Measurements from ENCODE around the gene ZNF425. TPM values are rescaled to one million over a fixed set of nuclear protein-coding genes. Genes with fewer than 3 reads are reported as not detected.
A peak's percentile ranks its signal among the peaks of the same experiment; 100 is the strongest.
"Not testable (repeated sequence)": the region's sequence is repeated elsewhere in the genome, so short reads cannot be mapped to it uniquely, and the experiment has no call there.

ZNF425 gene
- total RNA-seq, 1 donor from 2014 or later, result 5.1 TPM

DNA sequence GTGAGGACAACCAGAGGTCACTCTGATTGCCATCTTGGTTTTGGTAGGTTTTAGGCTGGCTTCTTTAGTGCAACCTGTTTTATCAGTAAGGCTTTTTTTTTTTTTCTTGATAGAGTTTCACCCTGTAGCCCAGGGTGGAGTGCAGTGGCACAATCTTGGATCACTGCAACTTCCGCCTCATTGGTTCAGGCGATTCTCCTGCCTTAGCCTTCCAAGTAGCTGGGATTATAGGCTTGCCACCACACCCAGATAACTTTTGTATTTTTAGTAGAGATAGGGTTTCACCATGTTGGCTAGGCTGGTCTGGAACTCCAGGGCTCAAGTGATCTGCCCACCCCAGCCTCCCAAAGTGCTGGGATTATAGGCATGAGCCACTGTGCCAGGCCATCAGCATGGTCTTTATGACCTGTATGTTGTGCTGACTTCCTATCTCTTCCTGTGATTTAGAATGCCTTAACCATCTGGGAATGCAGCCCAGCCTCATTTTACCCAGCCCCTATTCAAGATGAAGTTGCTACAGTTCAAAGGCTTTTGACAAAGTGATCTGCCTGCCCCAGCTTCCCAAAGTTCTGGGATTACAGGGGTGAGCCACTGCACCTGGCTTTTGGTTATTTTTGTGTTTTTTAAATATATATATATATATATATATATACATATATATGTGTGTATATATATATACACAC is 7.0 kb upstream of the ZNF425 start:
- DNase-seq, result no peak

- DNase-seq, result no peak
Observed at GRCh38 chr7:149130572-149131198, 4.6 kb upstream of the ZNF425 start.

GRCh38 chr7:149126662-149127266 is 640 bp upstream of the ZNF425 start:
- peak; percentile 34 for DNase-seq

- no peak for DNase-seq
Observed at GRCh38 chr7:149125189-149125862, 798 bp downstream of the ZNF425 start.

- DNase-seq, result no peak
Observed at GRCh38 chr7:149109969-149110368, 16.2 kb downstream of the ZNF425 start.

DNA sequence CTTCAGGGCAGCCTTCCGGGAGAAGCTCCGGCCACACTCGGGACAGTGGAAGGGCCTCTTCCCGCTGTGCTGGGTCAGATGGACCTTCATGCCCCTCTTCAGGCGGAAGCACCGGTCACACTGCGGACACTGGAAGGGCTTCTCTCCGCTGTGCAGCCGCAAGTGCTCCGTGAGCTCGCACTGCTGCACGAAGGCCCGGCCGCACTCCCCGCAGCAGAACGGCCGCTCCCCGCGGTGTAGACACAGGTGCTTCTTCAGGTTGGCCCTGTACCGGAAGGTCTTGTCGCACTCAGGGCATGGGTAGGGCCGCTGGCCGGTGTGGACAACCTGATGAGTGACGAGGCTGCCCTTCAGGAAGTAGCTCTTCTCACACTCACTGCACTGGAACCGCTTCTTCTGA is 21.4 kb downstream of the ZNF425 start:
- DNase-seq, result no peak

DNA sequence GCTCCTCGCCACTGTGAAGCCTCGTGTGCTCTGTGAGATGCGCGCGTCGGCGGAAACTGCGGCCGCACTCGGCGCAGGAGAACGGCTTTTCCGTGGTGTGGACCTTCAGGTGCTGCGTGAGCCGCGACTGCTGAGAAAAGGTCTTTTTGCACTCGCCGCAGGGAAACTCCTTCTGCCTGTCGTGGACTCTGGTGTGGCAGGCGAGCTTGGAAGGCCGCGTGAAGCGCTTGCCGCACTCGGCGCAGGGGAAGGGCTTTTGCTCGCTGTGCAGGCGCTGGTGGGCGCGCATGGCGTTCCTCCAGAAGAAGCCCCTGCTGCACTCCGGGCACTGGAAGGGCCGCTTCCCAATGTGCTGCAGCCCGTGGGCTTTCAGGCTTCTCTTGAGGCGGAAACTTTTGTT is 21.9 kb downstream of the ZNF425 start:
- no peak for DNase-seq

DNA sequence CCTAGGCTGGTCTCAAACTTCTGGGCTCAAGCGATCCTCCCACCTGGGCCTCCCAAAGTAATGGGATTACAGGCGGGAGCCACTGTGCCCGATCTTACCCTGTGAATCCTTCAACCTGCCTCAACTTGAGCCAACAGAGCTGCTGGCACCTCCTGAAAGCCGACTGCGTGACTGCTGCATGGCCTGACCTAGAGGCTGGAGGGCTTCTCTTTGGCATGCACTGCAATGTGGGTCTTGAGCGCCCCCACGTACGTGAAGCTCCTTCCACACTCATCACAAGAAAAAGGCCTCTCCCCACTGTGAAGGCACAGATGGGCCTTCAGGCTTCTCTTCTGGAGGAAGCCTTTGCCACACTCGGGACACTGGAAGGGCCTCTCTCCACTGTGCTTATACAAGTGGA is 22.7 kb downstream of the ZNF425 start:
- no peak for DNase-seq

- no peak for DNase-seq
Observed at GRCh38 chr7:149102666-149103065, 23.5 kb downstream of the ZNF425 start.

GRCh38 chr7:149100821-149101220 is 25.3 kb downstream of the ZNF425 start:
- no peak for DNase-seq

DNA sequence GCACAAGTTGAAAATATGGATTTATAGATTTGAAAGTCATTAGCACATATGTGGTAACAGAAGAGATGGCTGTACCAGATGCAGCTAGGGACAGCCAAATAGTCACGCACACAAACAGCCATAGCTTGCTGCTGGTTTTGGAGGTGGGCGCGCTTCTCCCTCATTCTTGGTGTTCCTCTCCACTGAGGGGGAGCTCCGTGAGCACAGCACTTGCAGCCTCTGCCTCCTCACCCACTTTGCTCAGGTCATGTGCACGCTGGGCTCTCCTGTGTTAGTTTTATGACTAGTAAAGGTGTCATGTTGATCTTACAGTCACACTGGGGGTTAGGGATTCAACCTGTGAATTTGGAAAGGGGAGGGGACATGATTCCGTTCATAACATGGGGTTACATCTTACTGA is 27.1 kb downstream of the ZNF425 start:
- no peak for DNase-seq

DNA sequence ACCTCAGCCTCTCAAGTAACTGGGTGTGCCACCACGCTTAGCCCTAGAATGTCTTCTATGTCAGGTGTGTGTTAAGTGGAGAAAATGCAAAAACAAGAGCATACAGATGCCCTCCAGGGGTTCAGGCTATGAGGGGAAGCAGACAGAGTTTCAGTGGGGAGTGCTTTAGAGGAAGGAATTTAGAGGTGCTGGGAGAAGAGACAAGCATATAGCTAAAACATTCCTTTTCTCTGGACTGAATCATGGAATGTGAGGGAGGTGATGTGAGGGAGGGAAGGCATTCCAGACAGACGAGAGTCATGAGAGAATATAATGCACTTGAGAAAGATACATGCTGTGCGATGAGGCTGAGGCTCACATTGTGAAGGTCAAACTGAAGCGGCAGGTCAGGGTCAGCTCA is 29.0 kb downstream of the ZNF425 start:
- no peak for DNase-seq

DNA sequence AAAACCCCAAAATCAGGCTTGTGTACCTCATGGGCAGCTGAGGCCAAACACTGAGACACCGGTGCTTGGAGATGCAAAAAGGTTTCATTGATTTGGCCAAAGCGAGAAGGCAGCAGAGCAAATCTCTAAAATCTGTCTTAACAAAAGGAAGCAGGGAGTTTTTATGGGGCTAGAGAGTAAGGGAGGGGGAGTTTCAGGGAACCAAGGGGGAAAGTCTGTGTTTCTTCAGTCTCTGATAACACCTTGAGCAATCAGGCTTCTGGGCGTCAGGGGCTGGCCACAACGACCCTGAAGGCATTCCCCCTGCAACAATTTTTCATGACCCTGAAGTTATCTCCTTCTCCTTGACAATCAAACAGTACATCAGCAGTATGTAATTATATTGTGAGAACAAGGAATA is 32.9 kb downstream of the ZNF425 start:
- DNase-seq, result no peak

DNA sequence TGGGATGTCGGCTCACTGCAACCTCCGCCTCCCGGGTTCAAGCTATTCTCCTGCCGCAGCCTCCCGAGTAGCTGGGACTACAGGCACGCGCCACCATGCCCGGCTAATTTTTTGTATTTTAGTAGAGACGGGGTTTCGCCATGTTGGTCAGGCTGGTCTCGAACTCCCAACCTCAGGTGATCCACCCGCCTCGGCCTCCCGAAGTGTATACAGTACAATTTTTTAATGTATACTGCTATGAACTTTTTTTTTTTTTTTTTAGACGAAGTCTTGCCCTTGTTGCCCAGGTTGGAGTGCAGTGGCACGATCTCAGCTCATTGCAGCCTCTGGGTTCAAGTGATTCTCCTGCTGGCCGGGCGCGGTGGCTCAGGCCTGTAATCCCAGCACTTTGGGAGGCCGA is 33.9 kb downstream of the ZNF425 start:
- DNase-seq, result not testable (repeated sequence)

- peak; percentile 86 for DNase-seq
Observed at GRCh38 chr7:149090397-149091195, 35.5 kb downstream of the ZNF425 start, which contains the start of gene ZNF786. Gene ZNF786 (minus strand): TSS chr7:149090718. CDS start chr7:149090640, 78 bp downstream.

DNA sequence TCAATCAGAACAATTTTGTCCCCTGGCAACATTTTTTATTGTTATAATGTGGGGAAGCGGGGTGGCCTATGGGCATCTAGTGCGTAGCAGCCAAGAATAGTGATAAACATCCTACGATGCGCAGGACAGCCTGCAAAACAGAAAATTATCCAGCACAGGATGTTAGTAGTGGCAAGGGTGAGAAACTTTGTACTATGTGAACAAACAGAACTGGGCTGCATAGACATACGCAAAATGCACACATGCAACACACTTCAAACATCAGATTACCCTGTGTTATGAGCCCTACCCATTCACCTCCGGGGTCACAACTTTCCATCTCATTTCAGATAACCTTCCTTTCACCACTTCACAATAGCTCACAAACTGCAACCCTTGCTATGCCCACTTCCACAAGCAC is 38.7 kb downstream of the ZNF425 start:
- DNase-seq, result no peak

GRCh38 chr7:149085866-149086265 is 40.3 kb downstream of the ZNF425 start:
- no peak for DNase-seq

DNA sequence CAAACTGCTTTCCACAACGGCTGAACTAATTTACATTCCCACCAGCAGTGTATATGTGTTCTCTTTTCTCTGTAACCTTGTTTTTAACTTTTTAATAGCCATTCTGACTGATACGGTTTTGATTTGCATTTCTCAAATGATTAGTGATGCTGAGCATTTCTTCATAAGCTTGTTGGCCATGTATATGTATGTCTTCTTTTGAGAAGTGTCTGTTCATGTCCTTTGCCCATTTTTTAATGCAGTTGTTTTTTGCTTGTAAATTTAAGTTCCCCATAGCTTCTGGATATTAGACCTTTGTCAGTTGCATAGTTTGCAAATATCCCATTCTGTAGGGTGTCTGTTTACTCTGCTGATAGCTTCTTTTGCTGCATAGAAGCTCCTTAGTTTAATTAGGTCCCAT is 41.7 kb downstream of the ZNF425 start:
- DNase-seq, result no peak

GRCh38 chr7:149081914-149082313 is 44.2 kb downstream of the ZNF425 start:
- DNase-seq, result no peak

DNA sequence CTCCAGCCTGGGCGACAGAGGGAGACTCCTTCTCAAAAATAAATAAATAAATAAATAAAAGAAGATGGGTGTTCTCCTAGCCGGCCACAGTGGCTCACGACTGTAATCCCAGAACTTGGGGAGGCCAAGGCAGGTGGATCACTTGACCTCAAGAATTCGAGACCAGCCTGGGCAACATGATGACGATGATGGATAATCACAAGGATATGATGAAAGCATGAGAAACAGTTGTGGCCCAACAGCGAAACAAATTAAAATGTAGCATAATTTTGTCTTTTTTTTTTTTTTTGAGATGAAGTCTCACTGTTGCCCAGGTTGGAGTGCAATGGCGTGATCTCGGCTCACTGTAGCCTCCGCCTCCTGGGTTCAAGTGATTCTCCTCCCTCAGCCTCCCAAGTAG is 48.5 kb downstream of the ZNF425 start:
- DNase-seq, result no peak

GRCh38 chr7:149075286-149075685 is 50.8 kb downstream of the ZNF425 start:
- DNase-seq, result no peak

GRCh38 chr7:149074116-149074885 is 51.8 kb downstream of the ZNF425 start:
- DNase-seq, result no peak
